H1 (cell line): ENCODE measurements around the gene RAB40B. TPM values are rescaled to one million over a fixed set of nuclear protein-coding genes. Genes with fewer than 3 reads are reported as not detected.

ENCODE experiments used
- ASH2L ChIP-seq: fragments of 200-600, 300-600 bp; sonication (generic); IDR thresholded peaks from one replicate; pipeline ENCODE4 v1.7.1; 2017; ENCODE audit warnings: low read length
- E2F6 ChIP-seq: IDR thresholded peaks from 2 replicates; pipeline ENCODE4 v1.6.1; 2012; ENCODE audit warnings: inconsistent platforms
- RBBP5 ChIP-seq: IDR thresholded peaks from 2 replicates; pipeline ENCODE4 v1.7.1; 2012; ENCODE audit warnings: low read depth, mild to moderate bottlenecking, inconsistent platforms, low read length, moderate library complexity, borderline replicate concordance
- SIX5 ChIP-seq: IDR thresholded peaks from 2 replicates; pipeline ENCODE4 v1.6.1; 2011; ENCODE audit warnings: mild to moderate bottlenecking, low read depth, low read length
- SRF ChIP-seq: IDR thresholded peaks from 2 replicates; pipeline ENCODE4 v1.6.1; 2011; ENCODE audit warnings: mild to moderate bottlenecking, low read depth, low read length, moderate library complexity
- polyA plus RNA-seq, 7 experiments: library from polyadenylated mRNA; depleted of rRNA in 3 of 7; stranded (reverse) in 5 of 7; unstranded in 2 of 7; fragments of >200 nt in 5 of 7; fragments of 200-250 nt in 2 of 7; gene quantifications; 1 replicate in 5 of 7; 2 replicates in 1 of 7; 4 replicates in 1 of 7; pipeline versions ENCODE4 v1.2.1 to v1.2.3, GENCODE V29; 2011 to 2013; ENCODE audit warnings: missing spikeins in 2 of 7, mixed read lengths in 2 of 7
- total RNA-seq: library from RNA; stranded (reverse); fragmentation: NEBNext Ultra II Directional; extraction: Animal tissue kit (Norgen Biotek cat#: 25700); gene quantifications from 2 replicates; pipeline ENCODE4 v1.2.1, GENCODE V29; 2021

RAB40B gene
- total and polyA plus RNA-seq, 2 of the 8 experiments (the other 6 are each of a cell fraction or from before 2014, with no cell fraction given), result 3.1 to 4.6 TPM

- TF ChIP-seq SIX5 (no peak), ASH2L (no peak), RBBP5 (no peak), E2F6 (no peak), SRF (no peak)
These were observed 1.1 kb upstream of the RAB40B start (continued) for GRCh38 chr17:82699551-82699950.
